Measurements from ENCODE around the gene CCT8. TPM values are rescaled to one million over a fixed set of nuclear protein-coding genes. Genes with fewer than 3 reads are reported as not detected.

The CCT8 gene
- total and polyA plus RNA-seq, 8 donors: 57.8 to 92.3 (median 63.1) TPM

DNA sequence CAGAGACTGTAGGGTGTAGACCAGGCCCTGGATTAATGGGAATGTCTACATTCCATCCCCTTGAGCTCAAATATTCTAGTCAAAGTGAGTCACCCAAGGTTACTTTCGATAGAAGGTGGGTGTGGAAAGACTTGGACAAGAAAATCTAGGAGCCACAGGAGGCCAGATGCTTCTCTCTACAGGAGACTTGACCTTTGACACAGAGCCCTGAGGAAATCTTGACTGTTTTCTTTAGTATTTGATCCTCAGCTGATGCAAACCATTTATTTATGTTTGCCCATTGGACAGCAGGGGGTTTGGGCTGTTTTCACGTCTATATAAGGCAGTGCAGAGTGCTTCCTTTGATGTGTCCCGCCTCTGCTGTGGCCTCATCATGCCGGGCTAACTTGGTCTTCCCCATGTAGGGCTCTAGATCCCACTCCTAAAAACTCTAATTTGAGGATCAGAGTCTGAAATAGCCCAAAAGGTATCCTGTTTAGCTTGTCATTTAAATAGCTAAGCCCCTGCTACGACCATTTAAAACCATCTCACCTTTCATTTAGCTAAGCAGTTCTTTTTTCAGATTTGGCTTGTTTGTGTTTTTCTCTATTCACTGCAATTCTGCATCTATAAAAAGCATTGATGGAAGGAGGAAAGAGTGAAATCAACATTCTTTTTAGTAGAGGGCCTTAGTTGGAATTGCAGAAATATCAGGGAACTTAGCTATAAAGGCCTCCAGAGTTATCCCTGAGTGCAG lies 41.5 kb upstream of the CCT8 start:
- no peak for DNase-seq
- TF ChIP-seq, protein P1, sequence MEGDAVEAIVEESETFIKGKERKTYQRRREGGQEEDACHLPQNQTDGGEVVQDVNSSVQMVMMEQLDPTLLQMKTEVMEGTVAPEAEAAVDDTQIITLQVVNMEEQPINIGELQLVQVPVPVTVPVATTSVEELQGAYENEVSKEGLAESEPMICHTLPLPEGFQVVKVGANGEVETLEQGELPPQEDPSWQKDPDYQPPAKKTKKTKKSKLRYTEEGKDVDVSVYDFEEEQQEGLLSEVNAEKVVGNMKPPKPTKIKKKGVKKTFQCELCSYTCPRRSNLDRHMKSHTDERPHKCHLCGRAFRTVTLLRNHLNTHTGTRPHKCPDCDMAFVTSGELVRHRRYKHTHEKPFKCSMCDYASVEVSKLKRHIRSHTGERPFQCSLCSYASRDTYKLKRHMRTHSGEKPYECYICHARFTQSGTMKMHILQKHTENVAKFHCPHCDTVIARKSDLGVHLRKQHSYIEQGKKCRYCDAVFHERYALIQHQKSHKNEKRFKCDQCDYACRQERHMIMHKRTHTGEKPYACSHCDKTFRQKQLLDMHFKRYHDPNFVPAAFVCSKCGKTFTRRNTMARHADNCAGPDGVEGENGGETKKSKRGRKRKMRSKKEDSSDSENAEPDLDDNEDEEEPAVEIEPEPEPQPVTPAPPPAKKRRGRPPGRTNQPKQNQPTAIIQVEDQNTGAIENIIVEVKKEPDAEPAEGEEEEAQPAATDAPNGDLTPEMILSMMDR (IDR thresholded peaks at IDR 0.05): no peak
- no peak for FAIRE-seq
- WGBS, 2 donors: 77 to 80% methylated on average over 5 of the region's 5 CpGs
- ATAC-seq: no peak
- Histone ChIP-seq H3K9me3 (no peaks in the 10 kb centered on the region), H3K4me1 (no peaks in the 10 kb centered on the region), H3K27ac (no peak overlapping the region), H3K27me3 (no peaks in the 10 kb centered on the region), H3K4me3 (no peak overlapping the region), H3K36me3 (no peaks in the 10 kb centered on the region)
- intact Hi-C loops (cut with DNase I): no loop called here

DNA sequence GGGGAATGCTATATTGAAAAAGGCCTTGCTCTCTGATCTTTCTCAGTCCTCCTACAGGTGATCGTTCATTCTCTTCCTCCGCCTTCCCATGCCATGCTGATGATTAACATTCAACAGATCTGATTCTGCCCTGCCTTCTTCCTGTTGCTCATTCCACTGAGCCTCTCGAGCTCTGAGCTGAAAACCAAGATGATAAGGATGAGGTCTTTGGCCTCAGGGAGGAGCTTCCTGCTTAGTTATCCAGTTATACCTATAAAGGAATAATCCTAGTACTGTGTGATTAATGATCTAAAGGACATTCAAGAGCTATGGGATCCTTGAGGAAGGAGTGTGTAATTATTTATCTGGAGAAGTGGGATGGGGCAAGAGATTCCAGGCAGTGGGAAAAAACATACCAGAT lies 31.8 kb upstream of the CCT8 start:
- intact Hi-C loops (cut with DNase I): no loop called here
- FAIRE-seq: no peak
- Histone ChIP-seq H3K4me1 (no peaks in the 10 kb centered on the region), H3K36me3 (no peaks in the 10 kb centered on the region), H3K4me3 (no peak overlapping the region), H3K27me3 (no peaks in the 10 kb centered on the region), H3K27ac (no peak overlapping the region), H3K9me3 (no peaks in the 10 kb centered on the region)
- 83 to 85% methylated on average over 3 of the region's 3 CpGs for WGBS, 2 donors
- no peak for DNase-seq
- TF ChIP-seq, protein P1 (IDR thresholded peaks at IDR 0.05): no peak
- no peak for ATAC-seq

DNA sequence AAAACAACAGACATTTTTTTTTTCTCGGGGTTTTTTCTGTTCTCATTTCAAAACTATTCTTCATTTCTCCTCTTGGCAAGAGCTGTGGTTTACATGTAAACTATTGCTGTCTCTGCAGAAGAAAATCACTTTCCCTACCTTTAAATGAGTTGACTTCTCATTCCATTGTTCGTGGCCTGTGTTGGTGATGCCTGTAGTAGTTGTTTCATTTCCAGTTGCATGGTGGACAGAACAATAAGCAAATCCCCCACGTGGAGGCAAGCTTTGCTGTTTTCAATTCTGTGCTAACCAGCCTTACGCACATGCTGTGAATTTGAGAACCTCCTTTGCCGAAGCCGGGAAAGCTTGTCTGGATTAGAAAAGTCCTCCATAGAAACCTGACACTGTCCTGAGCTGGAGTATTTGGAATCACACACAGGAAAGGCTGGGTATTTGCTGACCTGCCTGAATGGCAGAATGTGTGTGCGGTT lies 30.8 kb upstream of the CCT8 start:
- intact Hi-C loops (cut with DNase I): no loop called here
- FAIRE-seq (no peak), DNase-seq (no peak), ATAC-seq (no peak)
- no peaks in the 10 kb centered on the region for H3K9me3 ChIP-seq
- WGBS, 2 donors: 69% methylated on average over 7 of the region's 7 CpGs
- H3K36me3 ChIP-seq: no peaks in the 10 kb centered on the region
- no peak overlapping the region for H3K4me3 ChIP-seq
- no peaks in the 10 kb centered on the region for H3K4me1 ChIP-seq
- H3K27me3 ChIP-seq: no peaks in the 10 kb centered on the region
- TF ChIP-seq, protein P1 (IDR thresholded peaks at IDR 0.05): no peak
- no peak overlapping the region for H3K27ac ChIP-seq

DNA sequence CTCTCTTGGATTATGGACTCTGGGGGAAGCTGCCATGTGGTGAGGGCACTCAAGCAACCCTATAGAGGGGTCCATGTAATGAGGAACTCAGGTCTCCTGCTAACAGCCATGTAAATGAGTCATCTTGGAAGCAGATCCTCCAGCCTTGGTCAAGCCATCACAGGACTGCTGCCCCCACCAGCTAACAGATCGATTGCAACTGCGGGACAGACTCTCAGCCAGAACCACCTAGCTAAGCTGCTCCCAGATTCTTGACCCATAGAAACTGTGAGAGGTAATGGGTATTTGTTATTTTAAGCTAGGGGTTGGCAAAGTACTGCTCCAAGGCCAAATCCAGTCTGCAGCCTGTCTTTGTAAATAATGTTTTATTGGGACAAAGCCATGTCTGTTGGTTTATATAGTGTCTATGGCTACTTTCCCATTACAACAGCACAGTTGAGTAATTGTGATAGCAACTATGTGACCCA lies 29.4 kb upstream of the CCT8 start:
- Histone ChIP-seq H3K36me3 (no peaks in the 10 kb centered on the region), H3K9me3 (no peaks in the 10 kb centered on the region), H3K4me3 (no peak overlapping the region), H3K27me3 (no peaks in the 10 kb centered on the region), H3K4me1 (no peaks in the 10 kb centered on the region), H3K27ac (no peak overlapping the region)
- FAIRE-seq (no peak), ATAC-seq (no peak), DNase-seq (no peak)
- intact Hi-C loops (cut with DNase I): no loop called here
- 97% methylated on average over 2 of the region's 2 CpGs for WGBS, 2 donors
- TF ChIP-seq, protein P1 (IDR thresholded peaks at IDR 0.05): no peak

DNA sequence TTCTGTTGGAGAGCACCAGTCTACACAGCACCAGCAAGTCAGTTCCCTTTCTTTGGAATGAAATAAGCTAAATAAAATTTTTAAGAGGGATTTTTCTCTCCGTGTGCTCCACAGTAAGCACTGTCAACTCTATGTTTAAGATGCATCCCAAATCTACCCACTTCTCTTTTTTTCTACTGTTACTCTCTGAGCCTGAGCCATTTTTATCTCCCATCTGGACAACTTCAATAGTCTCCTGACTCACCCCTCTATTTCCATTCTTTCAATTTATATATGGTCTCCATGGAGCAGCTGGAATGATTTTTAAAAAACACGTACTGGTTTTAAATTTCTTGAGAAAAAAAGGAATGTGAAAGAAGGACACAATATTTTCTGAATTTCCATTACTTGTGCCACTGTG lies 24.7 kb upstream of the CCT8 start:
- no peak for ATAC-seq
- Histone ChIP-seq H3K36me3 (peaks cover 0 to 3% (median 0%) of the 10 kb centered on the region in 3 donors), H3K9me3 (no peaks in the 10 kb centered on the region), H3K27me3 (no peaks in the 10 kb centered on the region), H3K27ac (no peak overlapping the region), H3K4me1 (peaks cover 0 to 6% (median 0%) of the 10 kb centered on the region in 3 donors), H3K4me3 (no peak overlapping the region)
- intact Hi-C loops (cut with DNase I): loop anchor here in 2 of 3 donors (10.0 kb wide), 1 partner anchor 277 kb away; no protein-coding TSS in a partner anchor
- no peak for DNase-seq
- 85 to 86% methylated on average over 2 of the region's 2 CpGs for WGBS, 2 donors
- TF ChIP-seq, protein P1 (IDR thresholded peaks at IDR 0.05): no peak
- no peak for FAIRE-seq

Data from pancreas (tissue), 10 donors.